Activated T-cell treated with anti-CD3 and anti-CD28 coated beads, Interleukin-2, amount 50 U/mL, for 48 hours (primary cell): ENCODE results near the gene BMX.

ENCODE experiments used
- DNase-seq, 2 experiments: peaks; one replicate each; pipeline ENCODE4 v3.0.0-alpha.2; 2020

The BMX gene

GRCh38 chrX:15500497-15500966, at the start of gene BMX:
TSS of gene BMX (plus strand) at chrX:15500807. CDS start at chrX:15508354, 7,547 bp downstream.
- DNase-seq: no peak

GRCh38 chrX:15451913-15452312, 48.7 kb upstream of the BMX start:
- no peak for DNase-seq

- no peak for DNase-seq
Observed at GRCh38 chrX:15464704-15465103, 35.9 kb upstream of the BMX start.

GRCh38 chrX:15465347-15465746, 35.3 kb upstream of the BMX start:
- no peak for DNase-seq

- DNase-seq: peak; percentile 23 to 29
Observed at GRCh38 chrX:15465896-15466651, 34.5 kb upstream of the BMX start.

- no peak for DNase-seq
Observed at GRCh38 chrX:15468036-15468435, 32.6 kb upstream of the BMX start.

- no peak for DNase-seq
Observed at GRCh38 chrX:15469613-15470012, 31.0 kb upstream of the BMX start.

GRCh38 chrX:15471028-15471427, 29.6 kb upstream of the BMX start:
- DNase-seq: peak; percentile 70 to 76

GRCh38 chrX:15472531-15472930, 28.1 kb upstream of the BMX start:
- DNase-seq: no peak

GRCh38 chrX:15474028-15474427, 26.6 kb upstream of the BMX start:
- no peak for DNase-seq

- no peak for DNase-seq
Observed at GRCh38 chrX:15475021-15475420, 25.6 kb upstream of the BMX start.

- DNase-seq: no peak
Observed at GRCh38 chrX:15475486-15475885, 25.1 kb upstream of the BMX start.

GRCh38 chrX:15483891-15484290, 16.7 kb upstream of the BMX start:
- DNase-seq: no peak

- DNase-seq: no peak
Observed at GRCh38 chrX:15492469-15492868, 8.1 kb upstream of the BMX start.

- peak; percentile 79 to 83 for DNase-seq
Observed at GRCh38 chrX:15493118-15493962, 7.3 kb upstream of the BMX start, which contains the start of gene PIR. TSS of gene PIR (minus strand) at chrX:15493333. CDS start at chrX:15491257, 2,076 bp downstream.

- no peak for DNase-seq
Observed at GRCh38 chrX:15495801-15496200, 4.8 kb upstream of the BMX start.

- DNase-seq: no peak
Observed at GRCh38 chrX:15496824-15497223, 3.8 kb upstream of the BMX start.

- peak; percentile 72 to 74 for DNase-seq
Observed at GRCh38 chrX:15497865-15498264, 2.7 kb upstream of the BMX start.

GRCh38 chrX:15498741-15499140, 1.9 kb upstream of the BMX start:
- DNase-seq: no peak

GRCh38 chrX:15499976-15500375, 631 bp upstream of the BMX start:
- DNase-seq: no peak

GRCh38 chrX:15501506-15501905, 899 bp downstream of the BMX start:
- no peak for DNase-seq

GRCh38 chrX:15504661-15505060, 4.1 kb downstream of the BMX start:
- DNase-seq: no peak

GRCh38 chrX:15505101-15505500, 4.5 kb downstream of the BMX start:
- no peak for DNase-seq

- DNase-seq: no peak
Observed at GRCh38 chrX:15507005-15507404, 6.4 kb downstream of the BMX start.
